Tibial nerve (tissue), 3 donors: ENCODE data around the gene RPF1.

ENCODE experiments used
- CTCF ChIP-seq, 5 experiments: fragments of 200-600 bp in 3 of 5; fragments of 450-650 bp in 2 of 5; sonication (generic) in 3 of 5; IDR thresholded peaks; one replicate each; pipeline ENCODE4 v1.5.1; 2016 to 2019; ENCODE audit warnings: antibody characterized with exemption in 5 of 5, mild to moderate bottlenecking in 3 of 5, moderate library complexity in 2 of 5
- POLR2A ChIP-seq, 2 donors: fragments of 450-650 bp; IDR thresholded peaks; one replicate each; pipeline ENCODE4 v1.6.1; 2017; ENCODE audit warnings: antibody characterized with exemption in 2 of 2, mild to moderate bottlenecking in 2 of 2, moderate library complexity in 2 of 2

DNA sequence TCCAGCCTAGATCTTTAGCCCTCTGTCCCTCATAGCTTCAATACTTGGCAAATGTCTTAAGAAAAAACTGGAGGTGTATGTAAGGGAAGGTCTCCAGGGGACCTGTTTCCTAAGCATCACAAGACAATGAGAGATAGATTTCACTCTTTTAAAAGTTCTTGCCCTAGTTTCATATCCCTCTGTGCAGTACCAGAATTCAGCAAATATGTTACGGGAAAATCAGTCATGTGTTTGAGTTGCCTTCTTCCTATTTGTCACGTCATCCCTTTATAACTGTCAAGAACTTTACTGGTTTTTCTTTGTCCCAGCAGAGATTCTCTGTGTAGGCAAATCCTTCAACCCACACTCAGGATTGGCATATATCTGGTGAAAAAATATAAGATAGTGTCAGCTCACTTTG, 48.5 kb upstream of the RPF1 start:
- TF ChIP-seq POLR2A (IDR thresholded peaks at IDR 0.05) (no peak), CTCF (IDR thresholded peaks at IDR 0.05) (no peak)
